Endothelial cell (in vitro differentiated cells): ENCODE results near the gene BLMH. TPM values are rescaled to one million over a fixed set of nuclear protein-coding genes. Genes with fewer than 3 reads are reported as not detected.
A peak's percentile ranks its signal among the peaks of the same experiment; 100 is the strongest.

ENCODE experiments used
- DNase-seq: peaks from one replicate; pipeline ENCODE4 v3.0.0; 2021; ENCODE audit warnings: low spot score
- H3K27ac Mint-ChIP-seq: one replicate; pipeline ENCODE4 v1.8.0; 2021; ENCODE audit warnings: mixed read lengths, inconsistent platforms; ENCODE audit not compliant: unreplicated experiment
- H3K27me3 Mint-ChIP-seq: one replicate; pipeline ENCODE4 v1.8.0; 2021; ENCODE audit warnings: mild to moderate bottlenecking, moderate library complexity, mixed read lengths, inconsistent platforms; ENCODE audit not compliant: unreplicated experiment
- H3K36me3 Mint-ChIP-seq: one replicate; pipeline ENCODE4 v1.8.0; 2021; ENCODE audit warnings: mild to moderate bottlenecking, low read depth, mixed read lengths, inconsistent platforms; ENCODE audit not compliant: unreplicated experiment
- H3K4me1 Mint-ChIP-seq: one replicate; pipeline ENCODE4 v1.8.0; 2021; ENCODE audit warnings: mild to moderate bottlenecking, mixed read lengths, inconsistent platforms; ENCODE audit not compliant: unreplicated experiment
- H3K4me3 Mint-ChIP-seq: one replicate; pipeline ENCODE4 v1.8.0; 2021; ENCODE audit warnings: mild to moderate bottlenecking, mixed read lengths, inconsistent platforms; ENCODE audit not compliant: unreplicated experiment
- H3K9me3 Mint-ChIP-seq: one replicate; pipeline ENCODE4 v1.8.0; 2021; ENCODE audit warnings: mixed read lengths, inconsistent platforms; ENCODE audit not compliant: unreplicated experiment
- total RNA-seq: library from RNA; stranded (reverse); fragmentation: NEBNext Ultra II Directional; extraction: Animal tissue kit (Norgen Biotek cat#: 25700); gene quantifications from one replicate; pipeline ENCODE4 v1.2.1, GENCODE V29; 2021; ENCODE audit not compliant: unreplicated experiment
- TF ChIP-seq, protein P1 (sequence below): fragments of 200-600 bp; sonication (generic); IDR thresholded peaks from one replicate; pipeline ENCODE4 v1.5.0; 2021; ENCODE audit warnings: antibody characterized with exemption; ENCODE audit not compliant: unreplicated experiment

The BLMH gene
- total RNA-seq, 1 donor from 2014 or later, result 150 TPM

DNA sequence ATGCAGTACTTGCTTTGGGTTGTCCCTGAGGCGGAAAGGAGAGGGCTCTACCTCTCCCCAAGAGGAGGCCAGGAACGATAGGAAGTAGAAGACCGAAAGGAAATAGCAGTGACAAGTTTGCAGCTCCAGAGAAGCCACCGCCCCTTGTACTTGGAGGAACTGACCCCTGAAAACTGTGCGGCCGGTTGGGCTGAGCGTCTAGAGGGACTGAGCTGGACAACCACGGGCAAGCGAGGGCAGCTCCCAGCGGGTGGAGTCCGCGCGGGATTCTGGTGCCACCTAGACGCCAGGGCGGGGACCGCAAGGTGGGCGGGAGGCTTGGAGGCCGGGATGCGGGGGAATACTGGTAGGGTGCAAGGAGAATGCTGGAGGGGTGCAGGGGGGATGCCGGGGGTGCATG lies 55.0 kb downstream of the BLMH start:
- peaks cover 8% of the 10 kb centered on the region for H3K36me3 Mint-ChIP-seq
- no peak overlapping the region for H3K27ac Mint-ChIP-seq
- H3K4me1 Mint-ChIP-seq, result peaks cover 16% of the 10 kb centered on the region
- DNase-seq, result peak; percentile 82
- no peaks in the 10 kb centered on the region for H3K9me3 Mint-ChIP-seq
- TF ChIP-seq, protein P1, sequence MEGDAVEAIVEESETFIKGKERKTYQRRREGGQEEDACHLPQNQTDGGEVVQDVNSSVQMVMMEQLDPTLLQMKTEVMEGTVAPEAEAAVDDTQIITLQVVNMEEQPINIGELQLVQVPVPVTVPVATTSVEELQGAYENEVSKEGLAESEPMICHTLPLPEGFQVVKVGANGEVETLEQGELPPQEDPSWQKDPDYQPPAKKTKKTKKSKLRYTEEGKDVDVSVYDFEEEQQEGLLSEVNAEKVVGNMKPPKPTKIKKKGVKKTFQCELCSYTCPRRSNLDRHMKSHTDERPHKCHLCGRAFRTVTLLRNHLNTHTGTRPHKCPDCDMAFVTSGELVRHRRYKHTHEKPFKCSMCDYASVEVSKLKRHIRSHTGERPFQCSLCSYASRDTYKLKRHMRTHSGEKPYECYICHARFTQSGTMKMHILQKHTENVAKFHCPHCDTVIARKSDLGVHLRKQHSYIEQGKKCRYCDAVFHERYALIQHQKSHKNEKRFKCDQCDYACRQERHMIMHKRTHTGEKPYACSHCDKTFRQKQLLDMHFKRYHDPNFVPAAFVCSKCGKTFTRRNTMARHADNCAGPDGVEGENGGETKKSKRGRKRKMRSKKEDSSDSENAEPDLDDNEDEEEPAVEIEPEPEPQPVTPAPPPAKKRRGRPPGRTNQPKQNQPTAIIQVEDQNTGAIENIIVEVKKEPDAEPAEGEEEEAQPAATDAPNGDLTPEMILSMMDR, result peak; percentile 20
- peaks cover 24% of the 10 kb centered on the region for H3K27me3 Mint-ChIP-seq
- H3K4me3 Mint-ChIP-seq, result no peak overlapping the region

DNA sequence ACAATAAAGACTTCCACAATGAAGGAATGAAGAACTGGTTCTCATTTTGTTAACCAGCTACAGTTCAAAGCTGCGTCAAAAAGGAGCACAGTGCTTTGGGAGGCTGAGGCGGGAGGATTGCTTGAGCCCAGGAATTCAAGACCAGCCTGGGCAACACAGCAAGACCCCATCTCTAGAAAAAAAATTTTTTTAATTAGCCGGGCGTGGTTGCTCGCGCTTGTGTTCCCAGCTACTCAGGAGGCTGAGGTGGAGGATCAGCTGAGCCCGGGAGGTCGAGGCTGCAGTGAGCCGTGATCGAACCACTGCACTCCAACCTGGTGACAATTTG lies 55.5 kb downstream of the BLMH start:
- TF ChIP-seq, protein P1, result no peak
- DNase-seq, result no peak
- peaks cover 17% of the 10 kb centered on the region for H3K4me1 Mint-ChIP-seq
- H3K27me3 Mint-ChIP-seq, result peaks cover 24% of the 10 kb centered on the region
- H3K9me3 Mint-ChIP-seq, result no peaks in the 10 kb centered on the region
- H3K4me3 Mint-ChIP-seq, result peak overlapping the region; percentile 35
- H3K27ac Mint-ChIP-seq, result no peak overlapping the region
- peaks cover 8% of the 10 kb centered on the region for H3K36me3 Mint-ChIP-seq

DNA sequence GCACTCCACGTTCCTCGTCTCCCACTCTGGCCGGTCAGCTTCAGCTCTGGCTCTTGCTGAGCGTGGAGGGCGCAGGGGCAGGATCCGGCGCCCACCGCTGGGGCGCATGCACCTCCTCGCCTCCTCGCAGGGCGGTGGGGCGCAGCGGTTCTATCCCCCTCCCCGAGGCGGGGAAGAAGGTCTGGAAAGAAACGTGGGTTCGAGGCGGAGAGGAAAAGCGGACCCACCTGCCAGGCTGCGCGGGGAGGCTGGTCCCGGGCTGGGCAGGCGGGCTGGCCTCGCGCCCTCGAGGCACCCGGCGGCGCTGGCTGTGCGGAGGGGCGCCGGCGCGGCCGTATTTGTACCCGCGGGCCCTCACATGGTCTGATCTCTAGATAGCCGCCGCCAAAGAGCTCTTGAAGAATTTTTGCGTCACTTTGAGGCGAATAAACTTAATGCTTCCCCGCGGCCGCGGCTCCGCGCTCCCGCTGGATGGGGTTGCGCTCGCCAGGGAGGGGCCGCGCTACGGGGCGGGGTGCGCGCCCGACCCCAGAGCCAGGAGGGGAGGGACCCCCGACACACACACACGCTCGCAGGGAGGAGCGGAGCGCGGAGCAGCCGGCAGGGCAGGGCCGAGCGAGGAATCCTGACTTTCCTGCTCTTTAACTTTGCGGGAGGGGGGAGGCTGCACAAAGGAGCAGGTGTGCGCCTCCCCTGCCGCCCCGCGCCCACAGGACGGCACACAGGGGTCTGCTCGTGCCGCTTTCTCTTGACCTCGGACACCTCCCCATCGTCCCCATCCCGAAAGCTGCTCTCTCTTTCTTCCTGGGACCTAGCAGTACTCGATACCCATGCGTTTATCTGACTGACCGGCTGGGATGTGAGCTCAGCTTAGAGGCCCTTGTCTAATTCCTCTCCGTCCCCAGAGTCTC lies 56.1 kb downstream of the BLMH start, which contains the start of gene SLC6A4:
Gene SLC6A4, minus strand, starts transcription at position 312 of the 911 bp plus-strand sequence. CDS start 13,739 bp downstream, outside the sequence.
- H3K36me3 Mint-ChIP-seq, result peaks cover 8% of the 10 kb centered on the region
- no peaks in the 10 kb centered on the region for H3K9me3 Mint-ChIP-seq
- peaks cover 17% of the 10 kb centered on the region for H3K4me1 Mint-ChIP-seq
- H3K27ac Mint-ChIP-seq, result no peak within 1 kb of the TSS
- H3K27me3 Mint-ChIP-seq, result peaks cover 24% of the 10 kb centered on the region
- no peak for DNase-seq
- TF ChIP-seq, protein P1, result no peak
- peak within 1 kb of the TSS; percentile 57 for H3K4me3 Mint-ChIP-seq

DNA sequence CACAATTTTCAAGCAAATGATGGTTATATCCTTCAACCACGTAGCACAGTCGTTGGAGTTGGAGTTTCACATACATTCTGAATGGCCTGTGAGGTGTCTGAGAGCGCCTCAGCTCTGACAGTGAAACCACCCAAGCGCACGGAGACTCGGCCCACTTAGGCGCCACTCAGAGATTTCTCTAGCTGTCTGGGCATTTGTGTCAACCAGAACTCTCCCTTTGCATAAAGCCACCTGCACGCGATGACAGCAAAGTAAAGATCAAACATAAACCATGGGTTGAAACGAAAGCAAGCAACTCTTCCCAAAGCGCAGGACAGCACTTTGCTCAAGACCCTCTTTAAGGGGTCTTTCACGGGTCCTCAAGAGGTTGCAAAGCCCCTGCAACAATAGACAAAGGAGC lies 56.8 kb downstream of the BLMH start:
- H3K27me3 Mint-ChIP-seq, result peaks cover 23% of the 10 kb centered on the region
- peaks cover 4% of the 10 kb centered on the region for H3K36me3 Mint-ChIP-seq
- peaks cover 21% of the 10 kb centered on the region for H3K4me1 Mint-ChIP-seq

More for the DNA sequence above, 56.8 kb downstream of the BLMH start:
- TF ChIP-seq, protein P1, result no peak
- no peak for DNase-seq
- Mint-ChIP-seq H3K9me3 (no peaks in the 10 kb centered on the region), H3K27ac (no peak overlapping the region), H3K4me3 (peak overlapping the region; percentile 57)
